ENCODE data around the gene RASA3.

GRCh38 chr13:114112231-114112825 lies 20.1 kb downstream of the RASA3 start:
- TF ChIP-seq CTCF (IDR thresholded peaks at IDR 0.05; ENCODE audit: low read depth, low read length) (no peak), EZH2phosphoT487 (IDR thresholded peaks at IDR 0.05; ENCODE audit: low read depth) (no peak)

Measured in OCI-LY3 (cell line).